GM18502 (cell line): ENCODE results near the gene SLC44A5.
"Not testable (repeated sequence)": the region's sequence is repeated elsewhere in the genome, so short reads cannot be mapped to it uniquely, and the experiment has no call there.

Experiments used
- ATAC-seq: cut with Tn5 transposase; IDR thresholded peaks from one replicate; pipeline ENCODE4 v1.9.1; 2021; ENCODE audit warnings: mild to moderate bottlenecking; ENCODE audit not compliant: unreplicated experiment, poor library complexity

SLC44A5 gene

GRCh38 chr1:75472089-75472970 is 138.6 kb downstream of the SLC44A5 start:
- ATAC-seq = no peak

- no peak for ATAC-seq
These were observed 139.7 kb downstream of the SLC44A5 start for GRCh38 chr1:75471252-75471651.

DNA sequence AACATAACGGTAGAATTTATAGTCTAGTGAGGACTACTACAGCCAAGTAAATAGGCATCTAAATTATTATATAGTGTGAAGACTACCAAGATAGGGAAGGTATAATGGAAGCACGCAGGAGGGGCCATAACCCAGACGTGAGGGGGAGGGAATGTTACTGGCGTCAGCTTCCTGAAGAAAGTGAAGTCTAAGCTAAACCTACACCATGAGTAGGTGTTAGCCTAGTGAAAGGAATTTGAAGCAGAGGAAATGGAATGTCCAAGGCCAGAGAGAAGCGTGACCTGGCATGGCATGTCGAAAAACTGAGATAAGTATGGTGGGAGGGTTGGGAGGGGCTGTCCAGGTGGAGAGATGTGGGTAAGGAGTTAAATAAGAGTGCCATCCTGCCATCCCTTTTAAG is 140.5 kb downstream of the SLC44A5 start:
- ATAC-seq = no peak

DNA sequence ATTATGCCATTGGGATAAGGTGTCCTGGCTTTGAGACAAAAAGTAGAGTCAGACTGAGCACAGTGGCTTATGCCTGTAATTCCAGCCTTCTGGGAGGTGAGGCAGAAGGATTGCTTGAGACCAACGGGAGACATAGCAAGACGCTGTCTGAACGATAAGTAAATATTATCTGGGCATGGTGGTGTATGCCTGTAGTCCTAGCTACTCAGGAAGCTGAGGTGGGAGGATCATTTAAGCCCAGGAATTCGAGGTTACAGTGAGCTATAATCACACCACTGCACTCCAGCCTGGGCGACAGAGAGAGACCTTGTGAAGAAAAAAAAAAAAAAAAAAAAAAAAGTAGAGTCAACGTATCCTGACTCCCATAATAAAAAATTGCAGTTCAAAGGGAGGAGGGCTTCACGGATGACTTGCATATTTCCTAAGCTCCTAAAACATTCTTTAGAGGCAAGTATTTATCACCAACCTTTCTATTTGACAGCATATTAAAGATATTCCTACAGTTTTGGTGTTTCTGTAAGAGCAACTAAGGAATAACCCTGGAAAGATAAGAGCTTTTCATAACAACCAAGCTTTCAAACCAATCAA is 141.2 kb downstream of the SLC44A5 start:
- no peak for ATAC-seq

- ATAC-seq = no peak
These were observed 149.0 kb downstream of the SLC44A5 start for GRCh38 chr1:75461808-75462325.

DNA sequence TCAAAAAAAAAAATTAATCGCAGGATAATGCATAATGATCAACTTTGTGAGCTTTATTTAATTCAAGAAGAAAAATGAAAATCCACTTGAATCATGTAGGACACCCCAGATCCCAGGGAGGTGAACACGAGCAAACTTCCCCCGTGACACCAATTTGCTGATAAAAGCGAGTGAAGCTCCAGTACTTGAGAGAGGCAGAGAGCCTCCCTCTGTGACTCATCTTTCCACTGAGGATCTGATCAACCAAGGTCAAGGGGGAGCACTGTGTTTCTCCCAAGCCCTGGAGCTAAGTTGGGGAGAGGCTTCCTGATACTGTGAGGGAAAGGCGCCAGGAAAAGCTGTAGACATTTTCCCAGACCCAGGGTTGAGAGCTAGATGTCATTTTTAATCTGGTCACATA is 160.9 kb downstream of the SLC44A5 start:
- ATAC-seq = no peak

DNA sequence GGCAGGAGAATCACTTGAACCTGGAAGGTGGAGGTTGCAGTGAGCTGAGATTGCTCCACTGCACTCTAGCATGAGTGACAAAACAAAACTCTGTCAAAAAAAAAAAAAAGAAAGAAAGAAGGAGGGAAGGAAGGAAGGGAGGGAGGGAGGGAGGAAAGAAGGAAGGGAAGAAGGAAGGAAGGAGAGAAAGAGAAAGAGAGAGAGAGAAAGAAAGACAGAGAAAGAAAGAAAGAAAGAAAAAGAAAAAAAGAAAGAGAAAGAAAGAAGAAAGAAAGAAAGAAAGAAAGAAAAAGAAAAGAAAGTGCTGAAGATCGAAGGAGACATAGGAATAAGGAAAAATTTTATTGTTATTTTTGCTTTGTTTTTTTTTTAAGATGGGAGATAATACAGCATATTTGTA is 166.7 kb downstream of the SLC44A5 start:
- no peak for ATAC-seq

- ATAC-seq = no peak
These were observed 170.6 kb downstream of the SLC44A5 start for GRCh38 chr1:75440274-75440673.

- no peak for ATAC-seq
These were observed 172.6 kb downstream of the SLC44A5 start for GRCh38 chr1:75438355-75438754.

GRCh38 chr1:75431843-75432242 is 179.1 kb downstream of the SLC44A5 start:
- no peak for ATAC-seq

DNA sequence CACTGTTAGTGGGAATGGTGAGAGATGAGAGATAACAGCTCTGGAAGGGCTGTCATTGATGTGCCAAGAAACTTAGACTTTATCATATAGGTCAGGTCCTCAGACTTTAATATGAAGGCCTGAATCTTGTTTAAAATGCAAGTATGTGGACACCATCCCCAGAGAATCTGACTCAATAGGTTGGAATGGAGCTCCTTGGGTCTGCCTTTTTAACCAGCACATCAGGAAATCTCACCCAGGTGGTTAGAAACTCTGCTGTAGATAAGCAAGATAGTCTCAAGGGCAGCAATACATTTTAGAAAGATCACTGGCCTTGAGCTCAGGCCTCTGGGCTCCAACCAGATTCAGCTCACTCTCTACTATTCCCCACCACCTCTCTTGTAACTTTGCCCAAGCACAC is 180.4 kb downstream of the SLC44A5 start:
- no peak for ATAC-seq

GRCh38 chr1:75426688-75427087 is 184.2 kb downstream of the SLC44A5 start:
- no peak for ATAC-seq

GRCh38 chr1:75425001-75425650 is 185.8 kb downstream of the SLC44A5 start:
- ATAC-seq = no peak

DNA sequence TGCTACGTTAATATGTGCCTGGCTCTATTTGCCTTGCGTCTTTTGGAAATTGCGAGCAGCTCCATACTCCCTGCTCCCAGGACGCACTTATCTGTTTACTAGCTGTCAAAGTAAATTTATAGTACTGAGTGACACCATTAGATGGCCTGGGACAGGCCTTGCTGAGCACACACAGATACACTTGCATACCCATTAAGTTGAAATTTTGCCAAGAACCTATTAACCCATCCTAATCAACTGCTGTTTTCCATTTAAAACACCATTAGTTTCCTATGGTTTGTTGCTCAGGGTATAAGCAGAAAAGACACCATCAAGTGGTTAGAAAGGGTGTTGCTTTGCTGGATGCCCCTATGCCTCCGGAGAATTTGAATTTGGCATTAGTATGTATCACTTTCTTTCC is 187.3 kb downstream of the SLC44A5 start:
- no peak for ATAC-seq

GRCh38 chr1:75423136-75423535 is 187.8 kb downstream of the SLC44A5 start:
- no peak for ATAC-seq

- ATAC-seq = no peak
These were observed 189.5 kb downstream of the SLC44A5 start for GRCh38 chr1:75421371-75421770.

DNA sequence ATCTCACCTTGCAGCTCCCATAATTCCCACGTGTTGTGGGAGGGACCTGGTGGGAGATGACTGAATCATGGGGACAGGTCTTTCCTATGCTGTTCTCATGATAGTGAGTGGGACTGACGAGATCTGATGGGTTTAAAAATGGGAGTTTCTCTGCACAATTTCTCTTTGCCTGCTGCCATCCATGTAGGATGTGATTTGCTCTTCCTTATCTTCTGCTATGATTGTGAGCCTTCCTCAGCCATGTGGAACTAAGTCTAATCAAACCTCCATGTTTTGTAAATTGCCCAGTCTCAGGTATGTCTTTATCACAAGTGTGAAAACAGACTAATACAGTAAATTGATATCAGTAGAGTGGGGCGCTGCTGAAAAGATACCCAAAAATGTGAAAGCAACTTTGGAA is 195.7 kb downstream of the SLC44A5 start:
- ATAC-seq = no peak

DNA sequence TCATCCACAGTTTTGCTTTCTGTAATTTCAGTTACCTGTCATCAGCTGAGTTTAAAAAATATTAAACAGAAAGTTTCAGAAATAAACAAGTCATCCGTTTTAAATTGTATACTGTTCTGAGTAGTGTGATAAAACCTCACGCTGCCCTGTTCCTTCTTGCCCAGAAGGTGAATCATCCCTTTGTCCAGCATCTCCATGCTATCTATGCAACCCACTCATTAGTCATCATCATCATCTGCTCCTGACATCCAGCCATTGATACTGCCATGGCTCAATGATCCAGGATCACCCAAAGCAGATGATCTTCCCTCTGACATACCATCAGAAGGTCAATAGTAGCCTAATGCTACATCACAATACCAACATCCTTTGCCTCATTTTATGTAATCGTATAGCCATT is 198.3 kb downstream of the SLC44A5 start:
- ATAC-seq = no peak

DNA sequence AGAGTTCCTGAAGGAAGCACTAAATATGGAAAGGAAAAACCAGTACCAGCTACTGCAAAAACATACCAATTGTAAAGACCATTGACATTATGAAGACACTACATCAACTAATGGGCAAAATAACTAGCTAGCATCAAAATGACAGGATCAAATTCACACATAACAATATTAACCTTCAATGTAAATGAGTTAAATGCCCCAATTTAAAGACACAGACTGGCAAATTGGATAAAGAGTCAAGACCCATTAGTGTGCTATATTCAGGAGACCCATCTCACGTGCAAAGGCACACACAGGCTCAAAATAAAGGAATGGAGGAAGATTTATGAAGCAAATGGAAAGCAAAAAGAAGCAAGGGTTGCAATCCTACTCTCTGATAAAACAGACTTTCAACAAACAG is 206.2 kb downstream of the SLC44A5 start:
- ATAC-seq = not testable (repeated sequence)

DNA sequence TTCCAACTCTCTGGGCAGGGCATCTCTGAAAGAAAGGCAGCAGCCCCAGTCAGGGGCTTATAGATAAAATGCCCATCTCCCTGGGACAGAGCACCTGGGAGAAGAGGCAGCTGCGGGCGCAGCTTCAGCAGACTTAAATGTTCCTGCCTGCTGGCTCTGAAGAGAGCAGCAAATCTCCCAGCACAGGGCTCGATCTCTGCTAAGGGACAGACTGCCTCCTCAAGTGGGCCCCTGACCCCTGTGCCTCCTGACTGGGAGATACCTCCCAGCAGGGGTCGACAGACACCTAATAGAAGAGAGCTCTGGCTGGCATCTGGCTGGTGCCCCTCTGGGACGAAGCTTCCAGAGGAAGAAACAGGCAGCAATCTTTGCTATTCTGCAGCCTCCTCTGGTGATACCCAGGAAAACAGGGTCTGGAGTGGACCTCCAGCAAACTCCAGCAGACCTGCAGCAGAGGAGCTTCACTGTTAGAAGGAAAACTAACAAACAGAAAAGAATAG is 207.7 kb downstream of the SLC44A5 start:
- ATAC-seq = not testable (repeated sequence)

- no peak for ATAC-seq
These were observed 210.2 kb downstream of the SLC44A5 start for GRCh38 chr1:75400716-75401115.
